Measurements from ENCODE around the gene HAUS3. TPM values are rescaled to one million over a fixed set of nuclear protein-coding genes. Genes with fewer than 3 reads are reported as not detected.
A peak's percentile ranks its signal among the peaks of the same experiment; 100 is the strongest.

HAUS3 gene
- total and polyA plus RNA-seq, 2 experiments from 2014 or later, result 21.4 to 36.0 TPM

GRCh38 chr4:2245057-2245786 is 3.3 kb upstream of the HAUS3 start:
- TF ChIP-seq POLR2AphosphoS5 (IDR thresholded peaks at IDR 0.05; ENCODE audit: low read depth) (no peak), JUNB (IDR thresholded peaks at IDR 0.05; ENCODE audit: unreplicated experiment) (no peak), ZNF331 (CRISPR knock-in tag; IDR thresholded peaks at IDR 0.05; ENCODE audit: low read depth) (no peak), EZH2phosphoT487 (IDR thresholded peaks at IDR 0.05; ENCODE audit: unreplicated experiment) (no peak), NANOG (IDR thresholded peaks at IDR 0.05; ENCODE audit: borderline replicate concordance) (no peak), STAT1 (IDR thresholded peaks at IDR 0.05; ENCODE audit: unreplicated experiment) (no peak), ZNF114 (CRISPR knock-in tag; IDR thresholded peaks at IDR 0.05) (no peak), ZNF462 (CRISPR knock-in tag; IDR thresholded peaks at IDR 0.05) (no peak), CREB1 (CRISPR knock-in tag; IDR thresholded peaks at IDR 0.05; ENCODE audit: low read depth) (no peak), EZH2 (IDR thresholded peaks at IDR 0.05; ENCODE audit: low read depth, unreplicated experiment) (no peak), ETS1 (IDR thresholded peaks at IDR 0.05) (no peak)
- TF ChIP-seq, protein P1, sequence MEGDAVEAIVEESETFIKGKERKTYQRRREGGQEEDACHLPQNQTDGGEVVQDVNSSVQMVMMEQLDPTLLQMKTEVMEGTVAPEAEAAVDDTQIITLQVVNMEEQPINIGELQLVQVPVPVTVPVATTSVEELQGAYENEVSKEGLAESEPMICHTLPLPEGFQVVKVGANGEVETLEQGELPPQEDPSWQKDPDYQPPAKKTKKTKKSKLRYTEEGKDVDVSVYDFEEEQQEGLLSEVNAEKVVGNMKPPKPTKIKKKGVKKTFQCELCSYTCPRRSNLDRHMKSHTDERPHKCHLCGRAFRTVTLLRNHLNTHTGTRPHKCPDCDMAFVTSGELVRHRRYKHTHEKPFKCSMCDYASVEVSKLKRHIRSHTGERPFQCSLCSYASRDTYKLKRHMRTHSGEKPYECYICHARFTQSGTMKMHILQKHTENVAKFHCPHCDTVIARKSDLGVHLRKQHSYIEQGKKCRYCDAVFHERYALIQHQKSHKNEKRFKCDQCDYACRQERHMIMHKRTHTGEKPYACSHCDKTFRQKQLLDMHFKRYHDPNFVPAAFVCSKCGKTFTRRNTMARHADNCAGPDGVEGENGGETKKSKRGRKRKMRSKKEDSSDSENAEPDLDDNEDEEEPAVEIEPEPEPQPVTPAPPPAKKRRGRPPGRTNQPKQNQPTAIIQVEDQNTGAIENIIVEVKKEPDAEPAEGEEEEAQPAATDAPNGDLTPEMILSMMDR (conservative IDR thresholded peaks at IDR 0.05; ENCODE audit: low read depth in 2 of 2), result no peak
- TF ChIP-seq, protein P2, sequence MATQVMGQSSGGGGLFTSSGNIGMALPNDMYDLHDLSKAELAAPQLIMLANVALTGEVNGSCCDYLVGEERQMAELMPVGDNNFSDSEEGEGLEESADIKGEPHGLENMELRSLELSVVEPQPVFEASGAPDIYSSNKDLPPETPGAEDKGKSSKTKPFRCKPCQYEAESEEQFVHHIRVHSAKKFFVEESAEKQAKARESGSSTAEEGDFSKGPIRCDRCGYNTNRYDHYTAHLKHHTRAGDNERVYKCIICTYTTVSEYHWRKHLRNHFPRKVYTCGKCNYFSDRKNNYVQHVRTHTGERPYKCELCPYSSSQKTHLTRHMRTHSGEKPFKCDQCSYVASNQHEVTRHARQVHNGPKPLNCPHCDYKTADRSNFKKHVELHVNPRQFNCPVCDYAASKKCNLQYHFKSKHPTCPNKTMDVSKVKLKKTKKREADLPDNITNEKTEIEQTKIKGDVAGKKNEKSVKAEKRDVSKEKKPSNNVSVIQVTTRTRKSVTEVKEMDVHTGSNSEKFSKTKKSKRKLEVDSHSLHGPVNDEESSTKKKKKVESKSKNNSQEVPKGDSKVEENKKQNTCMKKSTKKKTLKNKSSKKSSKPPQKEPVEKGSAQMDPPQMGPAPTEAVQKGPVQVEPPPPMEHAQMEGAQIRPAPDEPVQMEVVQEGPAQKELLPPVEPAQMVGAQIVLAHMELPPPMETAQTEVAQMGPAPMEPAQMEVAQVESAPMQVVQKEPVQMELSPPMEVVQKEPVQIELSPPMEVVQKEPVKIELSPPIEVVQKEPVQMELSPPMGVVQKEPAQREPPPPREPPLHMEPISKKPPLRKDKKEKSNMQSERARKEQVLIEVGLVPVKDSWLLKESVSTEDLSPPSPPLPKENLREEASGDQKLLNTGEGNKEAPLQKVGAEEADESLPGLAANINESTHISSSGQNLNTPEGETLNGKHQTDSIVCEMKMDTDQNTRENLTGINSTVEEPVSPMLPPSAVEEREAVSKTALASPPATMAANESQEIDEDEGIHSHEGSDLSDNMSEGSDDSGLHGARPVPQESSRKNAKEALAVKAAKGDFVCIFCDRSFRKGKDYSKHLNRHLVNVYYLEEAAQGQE (IDR thresholded peaks at IDR 0.05; ENCODE audit: unreplicated experiment), result no peak
- peaks cover 24% of the 10 kb centered on the region for H3K9me3 Mint-ChIP-seq
- peak; percentile 45 for DNase-seq (ENCODE audit: low spot score)
- Histone ChIP-seq H3F3A (replicated peaks; ENCODE audit: low read depth) (no peaks in the 10 kb centered on the region), H3K9me2 (ENCODE audit: insufficient read depth) (no peaks in the 10 kb centered on the region), H4K20me1 (replicated peaks; ENCODE audit: insufficient read depth) (peaks cover 8% of the 10 kb centered on the region), H3K79me2 (replicated peaks; ENCODE audit: insufficient read depth) (peaks cover 13% of the 10 kb centered on the region), H3K27me3 (ENCODE audit: insufficient read depth) (no peaks in the 10 kb centered on the region), H3K4me2 (no peak overlapping the region), H3K27ac (ENCODE audit: low read depth) (no peak overlapping the region), H3K36me3 (ENCODE audit: insufficient read depth) (no peaks in the 10 kb centered on the region; the same call in 1 of the 2 replicates), H3K4me1 (ENCODE audit: insufficient read depth) (peaks cover 9% of the 10 kb centered on the region), H2AFZ (no peak overlapping the region), H3K4me3 (no peak overlapping the region)
- peaks cover 9% of the 10 kb centered on the region for H3K4me1 Mint-ChIP-seq
- no peak overlapping the region for H3K27ac Mint-ChIP-seq
- peaks cover 8% of the 10 kb centered on the region for H3K27me3 Mint-ChIP-seq (ENCODE audit: insufficient read depth, low read depth, poor library complexity)
- H3K36me3 Mint-ChIP-seq (ENCODE audit: low read depth), result peaks cover 16% of the 10 kb centered on the region
- H3K4me3 Mint-ChIP-seq, result no peak overlapping the region; the same call in 2 of the 3 replicates
- ATAC-seq, result no peak
